SK-N-SH treated with all-trans-retinoic acid at 6 μM for 48 hours (cell line): Measurements from ENCODE around the gene DYNC1I1.

Experiments used
- ATAC-seq: fragments of 200-7000 bp; cut with Tn5 transposase; 3 replicates; pipeline ENCODE4 v1.9.1; 2020; ENCODE audit warnings: mild to moderate bottlenecking, moderate library complexity
- ARNTL ChIP-seq: fragments of 450-650 bp; formaldehyde crosslinking; IDR thresholded peaks from 2 replicates; pipeline ENCODE4 v1.5.0; 2020; ENCODE audit warnings: low read depth, mild to moderate bottlenecking, moderate library complexity, borderline replicate concordance
- BACH2 ChIP-seq: fragments of 250-450 bp; sonication (Bioruptor Pico); IDR thresholded peaks from 2 replicates; pipeline ENCODE4 v1.9.0; 2021; ENCODE audit warnings: mild to moderate bottlenecking, borderline replicate concordance
- CSDC2 ChIP-seq: fragments of 250-450 bp; sonication (Bioruptor Pico); IDR thresholded peaks from 2 replicates; pipeline ENCODE4 v1.5.0; 2020; ENCODE audit warnings: mild to moderate bottlenecking, moderate library complexity
- GLIS3 ChIP-seq: fragments of 250-450 bp; sonication (Bioruptor Pico); IDR thresholded peaks from 2 replicates; pipeline ENCODE4 v1.5.0; 2020; ENCODE audit warnings: mild to moderate bottlenecking, moderate library complexity
- ISL1 ChIP-seq: fragments of 250-450 bp; sonication (Bioruptor Pico); IDR thresholded peaks from 2 replicates; pipeline ENCODE4 v2.1.2; 2022; ENCODE audit warnings: mild to moderate bottlenecking, moderate library complexity
- RARB ChIP-seq: fragments of 250-450 bp; sonication (Bioruptor Pico); IDR thresholded peaks from 2 replicates; pipeline ENCODE4 v1.8.0; 2021; ENCODE audit warnings: mild to moderate bottlenecking, moderate library complexity
- SNAI2 ChIP-seq: fragments of 250-450 bp; sonication (Bioruptor Pico); IDR thresholded peaks from 2 replicates; pipeline ENCODE4 v1.5.0; 2020; ENCODE audit warnings: mild to moderate bottlenecking, moderate library complexity
- TCF4 ChIP-seq: fragments of 250-450 bp; sonication (Bioruptor Pico); IDR thresholded peaks from 2 replicates; pipeline ENCODE4 v1.8.0; 2021; ENCODE audit warnings: mild to moderate bottlenecking, moderate library complexity, borderline replicate concordance
- TOX ChIP-seq: fragments of 250-450 bp; sonication (Bioruptor Pico); IDR thresholded peaks from 2 replicates; pipeline ENCODE4 v1.8.0; 2021; ENCODE audit warnings: mild to moderate bottlenecking, moderate library complexity, borderline replicate concordance
- ZC3H10 ChIP-seq: fragments of 250-450 bp; sonication (Bioruptor Pico); IDR thresholded peaks from 2 replicates; pipeline ENCODE4 v1.5.1; 2021; ENCODE audit warnings: mild to moderate bottlenecking, moderate library complexity
- ZFP3 ChIP-seq: fragments of 250-450 bp; sonication (Bioruptor Pico); IDR thresholded peaks from 2 replicates; pipeline ENCODE4 v1.5.0; 2020; ENCODE audit warnings: mild to moderate bottlenecking, moderate library complexity
- ZNF565 ChIP-seq: fragments of 450-650 bp; formaldehyde crosslinking; conservative IDR thresholded peaks from 2 replicates; pipeline ENCODE4 v1.5.0; 2020; ENCODE audit warnings: low read depth, mild to moderate bottlenecking, moderate library complexity
- TF ChIP-seq, protein P1 (sequence below): fragments of 250-450 bp; sonication (Bioruptor Pico); IDR thresholded peaks from 2 replicates; pipeline ENCODE4 v1.5.1; 2021; ENCODE audit warnings: mild to moderate bottlenecking, moderate library complexity
- TF ChIP-seq, protein P2 (sequence below): fragments of 250-450 bp; sonication (Bioruptor Pico); IDR thresholded peaks from 2 replicates; pipeline ENCODE4 v1.5.0; 2020; ENCODE audit warnings: mild to moderate bottlenecking, moderate library complexity
- TF ChIP-seq, protein P3 (sequence below): fragments of 250-450 bp; sonication (Bioruptor Pico); IDR thresholded peaks from 2 replicates; pipeline ENCODE4 v1.8.0; 2021; ENCODE audit warnings: low read depth, mild to moderate bottlenecking, moderate library complexity, borderline replicate concordance
- TF ChIP-seq, protein P4 (sequence below): fragments of 250-450 bp; sonication (Bioruptor Pico); IDR thresholded peaks from 2 replicates; pipeline ENCODE4 v1.8.0; 2020; ENCODE audit warnings: mild to moderate bottlenecking, moderate library complexity, borderline replicate concordance
- TF ChIP-seq, protein P5 (sequence below): fragments of 250-450 bp; sonication (Bioruptor Pico); IDR thresholded peaks from 2 replicates; pipeline ENCODE4 v1.5.1; 2020; ENCODE audit warnings: low read depth, mild to moderate bottlenecking, moderate library complexity

Gene DYNC1I1

DNA sequence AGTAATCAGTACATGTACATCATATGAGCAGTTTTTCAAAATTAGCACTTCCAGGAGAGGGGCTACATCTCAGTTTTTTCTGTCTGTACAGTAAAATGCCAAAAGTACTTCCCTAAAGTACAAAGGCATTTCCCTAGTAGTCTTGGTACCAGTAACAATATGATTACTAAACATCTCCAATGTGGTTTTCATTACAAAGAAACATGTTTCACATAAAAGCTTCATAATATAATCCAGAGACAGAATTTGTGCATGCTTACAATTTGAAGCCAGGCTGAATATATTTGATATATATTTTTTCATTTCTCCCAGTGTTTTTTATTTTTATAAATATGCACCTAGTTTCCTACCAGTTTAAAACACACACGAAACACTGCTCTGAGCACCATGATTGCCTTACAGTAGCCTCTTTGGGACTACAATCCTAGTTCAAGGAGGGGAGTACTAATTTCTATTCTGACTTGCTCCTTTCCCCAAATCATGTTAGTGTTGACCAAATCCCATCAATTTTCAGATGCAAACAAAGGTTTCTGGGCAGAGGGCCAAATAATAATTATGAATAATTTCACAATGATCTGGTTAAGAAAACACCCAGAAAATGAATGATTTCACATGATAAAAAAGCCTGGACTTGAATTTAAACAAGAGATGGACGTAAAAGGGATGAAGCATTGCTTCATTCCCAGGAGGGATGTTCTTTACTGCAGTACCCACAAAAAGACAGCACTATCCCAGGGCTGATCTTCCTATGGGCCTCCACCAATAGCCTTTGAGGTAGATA is 348.3 kb downstream of the DYNC1I1 start:
- peak; percentile 55; the same call in 1 of the 2 replicates for TF ChIP-seq TCF4 (CRISPR knock-in tag)
- TF ChIP-seq ISL1 (CRISPR knock-in tag) = 0 out of 2 replicates have a peak, but pooled peaks have one; percentile 18
- TF ChIP-seq, protein P1, sequence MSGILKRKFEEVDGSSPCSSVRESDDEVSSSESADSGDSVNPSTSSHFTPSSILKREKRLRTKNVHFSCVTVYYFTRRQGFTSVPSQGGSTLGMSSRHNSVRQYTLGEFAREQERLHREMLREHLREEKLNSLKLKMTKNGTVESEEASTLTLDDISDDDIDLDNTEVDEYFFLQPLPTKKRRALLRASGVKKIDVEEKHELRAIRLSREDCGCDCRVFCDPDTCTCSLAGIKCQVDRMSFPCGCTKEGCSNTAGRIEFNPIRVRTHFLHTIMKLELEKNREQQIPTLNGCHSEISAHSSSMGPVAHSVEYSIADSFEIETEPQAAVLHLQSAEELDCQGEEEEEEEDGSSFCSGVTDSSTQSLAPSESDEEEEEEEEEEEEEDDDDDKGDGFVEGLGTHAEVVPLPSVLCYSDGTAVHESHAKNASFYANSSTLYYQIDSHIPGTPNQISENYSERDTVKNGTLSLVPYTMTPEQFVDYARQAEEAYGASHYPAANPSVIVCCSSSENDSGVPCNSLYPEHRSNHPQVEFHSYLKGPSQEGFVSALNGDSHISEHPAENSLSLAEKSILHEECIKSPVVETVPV (CRISPR knock-in tag) = no peak
- TF ChIP-seq, all 23 proteins: peak for 2
- peak; percentile 67 for ATAC-seq

DNA sequence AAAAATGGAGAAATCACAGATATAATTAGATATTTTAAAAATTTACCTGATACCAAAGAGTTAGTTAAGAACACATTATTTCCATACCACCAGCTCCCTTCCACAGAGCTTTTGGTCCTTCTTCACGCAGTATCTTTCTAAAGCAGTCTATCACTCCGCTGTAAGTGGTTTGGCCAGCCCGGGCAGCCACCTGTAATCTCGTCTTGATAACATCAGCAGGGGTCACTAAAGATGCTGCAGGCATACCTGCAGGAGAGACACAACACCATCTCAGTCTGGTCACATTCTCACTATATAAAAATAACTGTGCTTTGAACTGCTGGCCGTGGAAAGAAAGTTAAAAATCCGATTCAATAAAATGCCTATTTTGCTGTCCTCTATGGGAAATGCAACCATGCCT is 349.4 kb downstream of the DYNC1I1 start:
- TF ChIP-seq, protein P1 (CRISPR knock-in tag) = no peak
- TF ChIP-seq, protein P2, sequence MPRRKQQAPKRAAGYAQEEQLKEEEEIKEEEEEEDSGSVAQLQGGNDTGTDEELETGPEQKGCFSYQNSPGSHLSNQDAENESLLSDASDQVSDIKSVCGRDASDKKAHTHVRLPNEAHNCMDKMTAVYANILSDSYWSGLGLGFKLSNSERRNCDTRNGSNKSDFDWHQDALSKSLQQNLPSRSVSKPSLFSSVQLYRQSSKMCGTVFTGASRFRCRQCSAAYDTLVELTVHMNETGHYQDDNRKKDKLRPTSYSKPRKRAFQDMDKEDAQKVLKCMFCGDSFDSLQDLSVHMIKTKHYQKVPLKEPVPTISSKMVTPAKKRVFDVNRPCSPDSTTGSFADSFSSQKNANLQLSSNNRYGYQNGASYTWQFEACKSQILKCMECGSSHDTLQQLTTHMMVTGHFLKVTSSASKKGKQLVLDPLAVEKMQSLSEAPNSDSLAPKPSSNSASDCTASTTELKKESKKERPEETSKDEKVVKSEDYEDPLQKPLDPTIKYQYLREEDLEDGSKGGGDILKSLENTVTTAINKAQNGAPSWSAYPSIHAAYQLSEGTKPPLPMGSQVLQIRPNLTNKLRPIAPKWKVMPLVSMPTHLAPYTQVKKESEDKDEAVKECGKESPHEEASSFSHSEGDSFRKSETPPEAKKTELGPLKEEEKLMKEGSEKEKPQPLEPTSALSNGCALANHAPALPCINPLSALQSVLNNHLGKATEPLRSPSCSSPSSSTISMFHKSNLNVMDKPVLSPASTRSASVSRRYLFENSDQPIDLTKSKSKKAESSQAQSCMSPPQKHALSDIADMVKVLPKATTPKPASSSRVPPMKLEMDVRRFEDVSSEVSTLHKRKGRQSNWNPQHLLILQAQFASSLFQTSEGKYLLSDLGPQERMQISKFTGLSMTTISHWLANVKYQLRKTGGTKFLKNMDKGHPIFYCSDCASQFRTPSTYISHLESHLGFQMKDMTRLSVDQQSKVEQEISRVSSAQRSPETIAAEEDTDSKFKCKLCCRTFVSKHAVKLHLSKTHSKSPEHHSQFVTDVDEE (CRISPR knock-in tag) = no peak
- no peak for TF ChIP-seq ZNF565
- no peak for ATAC-seq

DNA sequence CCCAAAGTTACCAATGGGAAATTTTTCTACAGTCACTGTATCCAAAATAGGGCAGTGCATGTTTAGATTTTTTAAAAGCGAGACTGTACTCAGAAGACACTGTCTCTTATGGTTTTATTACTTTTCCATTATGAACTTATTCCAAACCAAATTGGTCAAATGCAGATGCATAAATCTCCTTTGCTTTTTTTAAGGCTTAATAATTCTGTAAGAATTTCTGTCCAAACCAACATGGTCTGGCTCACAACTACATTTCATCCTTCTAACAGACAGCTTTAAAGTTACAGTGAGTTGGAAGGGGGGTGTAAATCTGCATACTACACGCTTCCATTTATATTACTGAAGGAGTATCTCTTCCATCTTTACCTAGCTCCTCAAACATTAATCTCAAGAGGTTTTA is 350.4 kb downstream of the DYNC1I1 start:
- TF ChIP-seq TOX (CRISPR knock-in tag) = no peak
- TF ChIP-seq ZNF565 = no peak
- TF ChIP-seq, protein P3, sequence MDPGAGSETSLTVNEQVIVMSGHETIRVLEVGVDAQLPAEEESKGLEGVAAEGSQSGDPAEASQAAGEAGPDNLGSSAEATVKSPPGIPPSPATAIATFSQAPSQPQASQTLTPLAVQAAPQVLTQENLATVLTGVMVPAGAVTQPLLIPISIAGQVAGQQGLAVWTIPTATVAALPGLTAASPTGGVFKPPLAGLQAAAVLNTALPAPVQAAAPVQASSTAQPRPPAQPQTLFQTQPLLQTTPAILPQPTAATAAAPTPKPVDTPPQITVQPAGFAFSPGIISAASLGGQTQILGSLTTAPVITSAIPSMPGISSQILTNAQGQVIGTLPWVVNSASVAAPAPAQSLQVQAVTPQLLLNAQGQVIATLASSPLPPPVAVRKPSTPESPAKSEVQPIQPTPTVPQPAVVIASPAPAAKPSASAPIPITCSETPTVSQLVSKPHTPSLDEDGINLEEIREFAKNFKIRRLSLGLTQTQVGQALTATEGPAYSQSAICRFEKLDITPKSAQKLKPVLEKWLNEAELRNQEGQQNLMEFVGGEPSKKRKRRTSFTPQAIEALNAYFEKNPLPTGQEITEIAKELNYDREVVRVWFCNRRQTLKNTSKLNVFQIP (CRISPR knock-in tag) = no peak
- TF ChIP-seq, protein P4, sequence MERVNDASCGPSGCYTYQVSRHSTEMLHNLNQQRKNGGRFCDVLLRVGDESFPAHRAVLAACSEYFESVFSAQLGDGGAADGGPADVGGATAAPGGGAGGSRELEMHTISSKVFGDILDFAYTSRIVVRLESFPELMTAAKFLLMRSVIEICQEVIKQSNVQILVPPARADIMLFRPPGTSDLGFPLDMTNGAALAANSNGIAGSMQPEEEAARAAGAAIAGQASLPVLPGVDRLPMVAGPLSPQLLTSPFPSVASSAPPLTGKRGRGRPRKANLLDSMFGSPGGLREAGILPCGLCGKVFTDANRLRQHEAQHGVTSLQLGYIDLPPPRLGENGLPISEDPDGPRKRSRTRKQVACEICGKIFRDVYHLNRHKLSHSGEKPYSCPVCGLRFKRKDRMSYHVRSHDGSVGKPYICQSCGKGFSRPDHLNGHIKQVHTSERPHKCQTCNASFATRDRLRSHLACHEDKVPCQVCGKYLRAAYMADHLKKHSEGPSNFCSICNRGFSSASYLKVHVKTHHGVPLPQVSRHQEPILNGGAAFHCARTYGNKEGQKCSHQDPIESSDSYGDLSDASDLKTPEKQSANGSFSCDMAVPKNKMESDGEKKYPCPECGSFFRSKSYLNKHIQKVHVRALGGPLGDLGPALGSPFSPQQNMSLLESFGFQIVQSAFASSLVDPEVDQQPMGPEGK (CRISPR knock-in tag) = no peak
- no peak for TF ChIP-seq ZFP3 (CRISPR knock-in tag)
- TF ChIP-seq, protein P5, sequence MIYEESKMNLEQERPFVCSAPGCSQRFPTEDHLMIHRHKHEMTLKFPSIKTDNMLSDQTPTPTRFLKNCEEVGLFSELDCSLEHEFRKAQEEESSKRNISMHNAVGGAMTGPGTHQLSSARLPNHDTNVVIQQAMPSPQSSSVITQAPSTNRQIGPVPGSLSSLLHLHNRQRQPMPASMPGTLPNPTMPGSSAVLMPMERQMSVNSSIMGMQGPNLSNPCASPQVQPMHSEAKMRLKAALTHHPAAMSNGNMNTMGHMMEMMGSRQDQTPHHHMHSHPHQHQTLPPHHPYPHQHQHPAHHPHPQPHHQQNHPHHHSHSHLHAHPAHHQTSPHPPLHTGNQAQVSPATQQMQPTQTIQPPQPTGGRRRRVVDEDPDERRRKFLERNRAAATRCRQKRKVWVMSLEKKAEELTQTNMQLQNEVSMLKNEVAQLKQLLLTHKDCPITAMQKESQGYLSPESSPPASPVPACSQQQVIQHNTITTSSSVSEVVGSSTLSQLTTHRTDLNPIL = no peak
- no peak for TF ChIP-seq ARNTL (CRISPR knock-in tag)
- TF ChIP-seq SNAI2 (CRISPR knock-in tag) = no peak
- TF ChIP-seq CSDC2 (CRISPR knock-in tag) = no peak
- no peak for TF ChIP-seq ZC3H10 (CRISPR knock-in tag)
- TF ChIP-seq GLIS3 = no peak
- no peak for TF ChIP-seq RARB
- no peak for TF ChIP-seq BACH2 (CRISPR knock-in tag)
- TF ChIP-seq, protein P2 (CRISPR knock-in tag) = no peak
- no peak for TF ChIP-seq ISL1 (CRISPR knock-in tag)
- TF ChIP-seq, protein P1 (CRISPR knock-in tag) = no peak
- TF ChIP-seq TCF4 (CRISPR knock-in tag) = no peak
- no peak for ATAC-seq
